ENCODE data around the gene SPATA17. TPM values are rescaled to one million over a fixed set of nuclear protein-coding genes. Genes with fewer than 3 reads are reported as not detected.

Gene SPATA17
- total and polyA plus RNA-seq, 2 of the 8 experiments (the other 6 are each of a cell fraction or from before 2014, with no cell fraction given), result 0.17 to 0.48 TPM

DNA sequence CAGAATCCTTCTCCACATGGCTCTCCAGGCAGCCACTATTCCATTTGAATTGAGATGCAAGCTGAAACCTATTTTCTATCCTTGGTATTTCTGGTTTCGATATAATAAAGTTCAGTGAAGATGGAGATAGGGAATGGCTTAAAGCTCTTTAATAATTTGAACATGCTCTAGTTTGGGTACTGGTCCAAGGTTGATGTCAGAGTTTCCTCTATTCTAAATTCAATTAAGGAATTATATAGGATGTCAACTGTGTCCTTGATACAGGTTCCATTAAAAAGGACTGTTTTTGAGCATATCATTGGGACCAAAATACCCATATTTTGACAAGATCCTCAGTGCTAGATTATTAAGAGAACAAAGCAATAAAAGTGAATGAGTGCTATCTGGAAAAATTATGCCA lies 245.3 kb downstream of the SPATA17 start:
- no peak overlapping the region for H3K4me2 ChIP-seq (ENCODE audit: insufficient read depth in 1 of 2, low read depth in 2 of 2, low read length in 2 of 2)
- H3K4me3 ChIP-seq (ENCODE audit: extremely low read depth in 1 of 4, insufficient read depth in 2 of 4, low read depth in 3 of 4, low read length in 4 of 4), result no peak overlapping the region
- H3K14ac ChIP-seq (ENCODE audit: insufficient read length), result no peak overlapping the region
- H2BK20ac ChIP-seq (ENCODE audit: low read length), result no peak overlapping the region
- POLR2A ChIA-PET (ENCODE audit: partially characterized antibody), result no interaction called here
- FAIRE-seq (no peak), DNase-seq (ENCODE audit: low read depth in 1 of 2, low spot score in 2 of 2) (no peak)
- no peak overlapping the region for H4K91ac ChIP-seq (replicated peaks; ENCODE audit: insufficient read length, low read length)
- no peak overlapping the region for H2BK120ac ChIP-seq (replicated peaks; ENCODE audit: low read depth, low read length)
- no peaks in the 10 kb centered on the region for H3K27me3 ChIP-seq (replicated peaks in 1 of 4; ENCODE audit: control insufficient read depth in 3 of 4, extremely low read depth in 1 of 4, insufficient read depth in 3 of 4, low read length in 3 of 4)
- H3K4ac ChIP-seq (replicated peaks; ENCODE audit: insufficient read length, low read depth, low read length), result no peak overlapping the region
- no peak overlapping the region for H2AFZ ChIP-seq (ENCODE audit: low read length)
- no peaks in the 10 kb centered on the region for H3K9me3 ChIP-seq (ENCODE audit: insufficient read depth in 2 of 2, low read depth in 1 of 2, low read length in 1 of 2)
- H2BK5ac ChIP-seq (ENCODE audit: low read depth, low read length), result no peak overlapping the region
- H4K5ac ChIP-seq (ENCODE audit: insufficient read length, low read depth, low read length), result no peak overlapping the region
- H3K79me1 ChIP-seq (ENCODE audit: low read depth, low read length), result no peaks in the 10 kb centered on the region
- H2AK5ac ChIP-seq (ENCODE audit: low read depth, low read length), result no peak overlapping the region
- no peaks in the 10 kb centered on the region for H3K4me1 ChIP-seq (replicated peaks in 1 of 4; ENCODE audit: control insufficient read depth in 3 of 4, insufficient read depth in 4 of 4, low read length in 3 of 4)
- no peak overlapping the region for H3K18ac ChIP-seq (ENCODE audit: extremely low read depth, low read length)
- CTCF ChIA-PET (ENCODE audit: partially characterized antibody), result interaction anchor here (0.8 to 1.2 kb wide), 2 partner anchors 9 to 186 kb away, joined by 3 to 5 read pairs; no protein-coding TSS in a partner anchor
- no peak overlapping the region for H2BK15ac ChIP-seq (ENCODE audit: low read length)
- no peak overlapping the region for H3K27ac ChIP-seq (ENCODE audit: low read depth, low read length)
- H3K79me2 ChIP-seq (ENCODE audit: control insufficient read depth in 1 of 2, insufficient read depth in 2 of 2, low read length in 2 of 2), result no peaks in the 10 kb centered on the region
- H3K23me2 ChIP-seq (ENCODE audit: low read depth, low read length), result no peaks in the 10 kb centered on the region; the same call in 1 of the 2 replicates
- no peak overlapping the region for H3K9ac ChIP-seq (replicated peaks in 1 of 4; ENCODE audit: extremely low read depth in 1 of 4, low read depth in 3 of 4, low read length in 3 of 4)
- H2BK12ac ChIP-seq (ENCODE audit: low read depth, low read length), result no peak overlapping the region
- H3K56ac ChIP-seq (replicated peaks; ENCODE audit: insufficient read length, low read depth, low read length), result no peak overlapping the region
- no peak overlapping the region for H3K23ac ChIP-seq (ENCODE audit: insufficient read length)
- H4K8ac ChIP-seq (ENCODE audit: extremely low read depth, insufficient read depth, low read length), result no peak overlapping the region
- H3K36me3 ChIP-seq (ENCODE audit: control insufficient read depth in 2 of 4, insufficient read depth in 4 of 4, low read length in 3 of 4), result no peaks in the 10 kb centered on the region
- WGBS, 2 experiments (ENCODE audit: extremely low coverage in 1 of 2, insufficient coverage in 1 of 2, insufficient read length in 1 of 2, insufficient replicate concordance in 2 of 2, low coverage in 1 of 2, low lambda C conversion rate in 2 of 2, missing lambda C conversion rate in 1 of 2), result 84% methylated on average over 1 of the region's 1 CpG; no CpG with 5 or more reads in 1 of the 2 experiments
- no peaks in the 10 kb centered on the region for H4K20me1 ChIP-seq (replicated peaks in 1 of 2; ENCODE audit: control insufficient read depth in 1 of 2, insufficient read depth in 2 of 2, low read length in 2 of 2)
- no peak for TF ChIP-seq RAD21 (IDR thresholded peaks at IDR 0.05 in 1 of 2, conservative IDR thresholded peaks at IDR 0.05 in 1 of 2; ENCODE audit: low read depth in 2 of 2, low read length in 2 of 2)
- no peak for TF ChIP-seq SP1 (IDR thresholded peaks at IDR 0.05; ENCODE audit: low read depth, low read length)
- no peak for TF ChIP-seq TAF1 (IDR thresholded peaks at IDR 0.05; ENCODE audit: low read depth, low read length)
- TF ChIP-seq, protein P1, sequence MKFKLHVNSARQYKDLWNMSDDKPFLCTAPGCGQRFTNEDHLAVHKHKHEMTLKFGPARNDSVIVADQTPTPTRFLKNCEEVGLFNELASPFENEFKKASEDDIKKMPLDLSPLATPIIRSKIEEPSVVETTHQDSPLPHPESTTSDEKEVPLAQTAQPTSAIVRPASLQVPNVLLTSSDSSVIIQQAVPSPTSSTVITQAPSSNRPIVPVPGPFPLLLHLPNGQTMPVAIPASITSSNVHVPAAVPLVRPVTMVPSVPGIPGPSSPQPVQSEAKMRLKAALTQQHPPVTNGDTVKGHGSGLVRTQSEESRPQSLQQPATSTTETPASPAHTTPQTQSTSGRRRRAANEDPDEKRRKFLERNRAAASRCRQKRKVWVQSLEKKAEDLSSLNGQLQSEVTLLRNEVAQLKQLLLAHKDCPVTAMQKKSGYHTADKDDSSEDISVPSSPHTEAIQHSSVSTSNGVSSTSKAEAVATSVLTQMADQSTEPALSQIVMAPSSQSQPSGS (IDR thresholded peaks at IDR 0.05; ENCODE audit: low read length), result no peak
- TF ChIP-seq, protein P2, sequence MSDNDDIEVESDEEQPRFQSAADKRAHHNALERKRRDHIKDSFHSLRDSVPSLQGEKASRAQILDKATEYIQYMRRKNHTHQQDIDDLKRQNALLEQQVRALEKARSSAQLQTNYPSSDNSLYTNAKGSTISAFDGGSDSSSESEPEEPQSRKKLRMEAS (IDR thresholded peaks at IDR 0.05), result no peak
- TF ChIP-seq CBX8 (IDR thresholded peaks at IDR 0.05; ENCODE audit: borderline replicate concordance, low read depth, low read length), result no peak
- no peak for TF ChIP-seq CREB1 (IDR thresholded peaks at IDR 0.05)
- TF ChIP-seq HDAC6 (IDR thresholded peaks at IDR 0.05; ENCODE audit: low read depth, low read length), result no peak
- TF ChIP-seq EZH2 (IDR thresholded peaks at IDR 0.05; ENCODE audit: low read depth, low read length, severe bottlenecking), result no peak
- TF ChIP-seq MAFK (IDR thresholded peaks at IDR 0.05; ENCODE audit: low read depth, low read length), result no peak

Measured in H1 (cell line).